Kidney (tissue), 14 donors: Measurements from ENCODE around the gene NRM. TPM values are rescaled to one million over a fixed set of nuclear protein-coding genes. Genes with fewer than 3 reads are reported as not detected.
"Not testable (repeated sequence)": the region's sequence is repeated elsewhere in the genome, so short reads cannot be mapped to it uniquely, and the experiment has no call there.

Experiments used
- DNase-seq, 5 donors: peaks; one replicate each; pipeline ENCODE4 v3.0.0-alpha.2; 2013 to 2020
- FAIRE-seq: peaks from 2 replicates; lab custom pipeline; 2012; peaks lifted over from hg19 to GRCh38; lab: Jason Lieb, UNC
- H3K27ac ChIP-seq, 2 donors: one replicate each; pipeline ENCODE4 v1.7.0; 2013; ENCODE audit warnings: low read depth in 2 of 2, low read length in 2 of 2, inconsistent platforms in 1 of 2
- H3K27me3 ChIP-seq: one replicate; pipeline ENCODE4 v1.7.1; 2013; ENCODE audit warnings: low read length, inconsistent platforms; ENCODE audit not compliant: control insufficient read depth, insufficient read depth
- H3K36me3 ChIP-seq, 3 donors: one replicate each; pipeline versions ENCODE4 v1.7.0 to v1.7.1; 2013; ENCODE audit warnings: low read length in 3 of 3, control low read depth in 1 of 3, inconsistent platforms in 1 of 3; ENCODE audit not compliant: insufficient read depth in 3 of 3, control insufficient read depth in 2 of 3
- H3K4me1 ChIP-seq, 3 donors: one replicate each; pipeline versions ENCODE4 v1.7.0 to v1.7.1; 2013; ENCODE audit warnings: low read length in 3 of 3, inconsistent platforms in 1 of 3, low read depth in 1 of 3; ENCODE audit not compliant: control insufficient read depth in 2 of 3, insufficient read depth in 2 of 3
- H3K4me3 ChIP-seq, 3 donors: one replicate each; pipeline versions ENCODE4 v1.7.0 to v1.8.1; 2013; ENCODE audit warnings: low read length in 3 of 3, control low read depth in 1 of 3, inconsistent platforms in 1 of 3
- H3K9ac ChIP-seq, 3 donors: one replicate each; pipeline versions ENCODE4 v1.7.0 to v1.7.1; 2013; ENCODE audit warnings: low read length in 3 of 3, control low read depth in 1 of 3, inconsistent platforms in 1 of 3
- H3K9me3 ChIP-seq, 3 donors: one replicate each; pipeline versions ENCODE4 v1.7.0 to v1.7.1; 2013; ENCODE audit warnings: low read length in 3 of 3, control low read depth in 1 of 3, inconsistent platforms in 1 of 3; ENCODE audit not compliant: control insufficient read depth in 2 of 3, insufficient read depth in 1 of 3
- CTCF ChIP-seq: IDR thresholded peaks from 3 replicates; pipeline ENCODE4 v1.5.1; 2012; ENCODE audit warnings: mild to moderate bottlenecking, moderate library complexity, borderline replicate concordance; ENCODE audit not compliant: insufficient read depth; ENCODE audit errors: extremely low read depth
- intact Hi-C: fragments of 100-400 bp; cut with DNase I; formaldehyde crosslinking; loops from one replicate; pipeline ENCODE4 v1.11.1; 2022
- polyA plus RNA-seq: library from polyadenylated mRNA; stranded (reverse); fragments of 350-450 nt; fragmentation: Illumina TruSeq; extraction: RNeasy Lipid Tissue Mini Kit (QIAGEN cat#74804); gene quantifications from one replicate; pipeline ENCODE4 v1.2.3, GENCODE V29; 2014; ENCODE audit warnings: low read depth, low replicate concordance; ENCODE audit not compliant: insufficient read depth
- total RNA-seq: library from RNA; stranded (reverse); fragmentation: NEBNext Ultra II Directional; extraction: Animal tissue kit (Norgen Biotek cat#: 25700); gene quantifications from one replicate; pipeline ENCODE4 v1.2.1, GENCODE V29; 2021
- donor health status: control.
- donor health status: control.
- donor health status: control.
- donor health status: control.
- donor health status: control.
- donor health status: DM: yes; HTN: yes; CAD: no.
- donor health status: Normal renal cell carcinoma (clear cell type).

NRM gene
- total and polyA plus RNA-seq, 2 donors from 2014 or later, result 14.2 TPM

GRCh38 chr6:30724906-30725667 is 34.3 kb upstream of the NRM start:
- Histone ChIP-seq H3K27ac (no peak overlapping the region), H3K9ac (no peak overlapping the region)
- intact Hi-C loops, result loop anchor here (5.0 kb wide), 1 partner anchor 43 kb away; no protein-coding TSS in a partner anchor

GRCh38 chr6:30723843-30724741 is 33.3 kb upstream of the NRM start:
- Histone ChIP-seq H3K36me3 (peaks cover 20 to 45% (median 22%) of the 10 kb centered on the region in 3 donors), H3K4me1 (peaks cover 0 to 11% (median 4%) of the 10 kb centered on the region in 3 donors)
- not testable (repeated sequence) for H3K4me3 ChIP-seq, H3K9ac ChIP-seq, H3K9me3 ChIP-seq, FAIRE-seq, H3K27me3 ChIP-seq, H3K27ac ChIP-seq
- intact Hi-C loops, result loop anchor here (5.0 kb wide), 1 partner anchor 42 kb away; no protein-coding TSS in a partner anchor
- DNase-seq, result peak in 1 of 5 donors; percentile 54

More at GRCh38 chr6:30724906-30725667, 34.3 kb upstream of the NRM start:
- peak in 1 of 5 donors; percentile 2 for DNase-seq
- Histone ChIP-seq H3K9me3 (no peaks in the 10 kb centered on the region), H3K4me1 (peaks cover 0 to 11% (median 4%) of the 10 kb centered on the region in 3 donors), H3K36me3 (peaks cover 25 to 55% (median 29%) of the 10 kb centered on the region in 3 donors), H3K4me3 (no peak overlapping the region), H3K27me3 (no peaks in the 10 kb centered on the region)
- TF ChIP-seq CTCF, result no peak
- FAIRE-seq, result no peak

GRCh38 chr6:30723159-30723842 is 32.5 kb upstream of the NRM start:
- not testable (repeated sequence) for FAIRE-seq, H3K9me3 ChIP-seq, H3K27me3 ChIP-seq, H3K27ac ChIP-seq
- H3K9ac ChIP-seq, result peak overlapping the region in 2 of 3 donors; percentile 29 to 52
- H3K4me3 ChIP-seq, result peak overlapping the region in 1 of 3 donors; percentile 77
- intact Hi-C loops, result loop anchor here (5.0 kb wide), 1 partner anchor 41 kb away; no protein-coding TSS in a partner anchor
- DNase-seq, result peak in 1 of 5 donors; percentile 66
- H3K36me3 ChIP-seq, result peaks cover 20 to 42% (median 22%) of the 10 kb centered on the region in 3 donors
- peaks cover 4 to 11% (median 4%) of the 10 kb centered on the region in 3 donors for H3K4me1 ChIP-seq
